Chondrocyte (in vitro differentiated cells): ENCODE data around the gene CTNND1. TPM values are rescaled to one million over a fixed set of nuclear protein-coding genes. Genes with fewer than 3 reads are reported as not detected.

Source experiments
- DNase-seq: peaks from one replicate; pipeline ENCODE4 v3.0.0; 2021; ENCODE audit warnings: mixed read lengths, low spot score
- H3K27ac Mint-ChIP-seq: one replicate; pipeline ENCODE4 v1.8.0; 2021; ENCODE audit warnings: mild to moderate bottlenecking, moderate library complexity, mixed read lengths; ENCODE audit not compliant: unreplicated experiment
- H3K27me3 Mint-ChIP-seq: 2 replicates; pipeline ENCODE4 v1.8.0; 2021; ENCODE audit warnings: low read depth, mixed read lengths
- H3K36me3 Mint-ChIP-seq: 2 replicates; pipeline ENCODE4 v1.8.0; 2021; ENCODE audit warnings: low read depth, mixed read lengths
- H3K4me1 Mint-ChIP-seq: 2 replicates; pipeline ENCODE4 v1.8.0; 2021; ENCODE audit warnings: low read depth, mild to moderate bottlenecking, mixed read lengths
- H3K4me3 Mint-ChIP-seq: one replicate; pipeline ENCODE4 v1.8.0; 2021; ENCODE audit warnings: mild to moderate bottlenecking, moderate library complexity, mixed read lengths; ENCODE audit not compliant: unreplicated experiment
- H3K9me3 Mint-ChIP-seq: 2 replicates; pipeline ENCODE4 v1.8.0; 2021; ENCODE audit warnings: low read depth, mixed read lengths
- CTCF ChIP-seq: fragments of 200-600 bp; sonication (generic); IDR thresholded peaks from 2 replicates; pipeline ENCODE4 v1.5.0; 2021; ENCODE audit warnings: antibody characterized with exemption, mild to moderate bottlenecking, moderate library complexity
- total RNA-seq: library from RNA; stranded (reverse); gene quantifications from 3 replicates; pipeline ENCODE4 v1.2.1, GENCODE V29; 2021

CTNND1 gene
- total RNA-seq, 1 donor from 2014 or later: 126 TPM

- no peak for TF ChIP-seq CTCF
- DNase-seq: no peak
- Mint-ChIP-seq H3K36me3 (no peaks in the 10 kb centered on the region), H3K4me3 (no peak overlapping the region), H3K27ac (no peak overlapping the region), H3K9me3 (no peaks in the 10 kb centered on the region), H3K4me1 (peaks cover 5% of the 10 kb centered on the region), H3K27me3 (no peaks in the 10 kb centered on the region)
Observed at GRCh38 chr11:57751176-57751575, 10.4 kb upstream of the CTNND1 start.

GRCh38 chr11:57751676-57752253 lies 9.8 kb upstream of the CTNND1 start, which contains the start of gene BTBD18:
Gene BTBD18, minus strand, starts transcription at chr11:57751819. Its CDS starts 631 bp downstream, at chr11:57751188.
- H3K27ac Mint-ChIP-seq: no peak within 1 kb of the TSS
- H3K36me3 Mint-ChIP-seq: no peaks in the 10 kb centered on the region
- no peaks in the 10 kb centered on the region for H3K9me3 Mint-ChIP-seq
- TF ChIP-seq CTCF: peak; percentile 82
- no peak for DNase-seq
- H3K4me1 Mint-ChIP-seq: peaks cover 5% of the 10 kb centered on the region
- no peaks in the 10 kb centered on the region for H3K27me3 Mint-ChIP-seq
- H3K4me3 Mint-ChIP-seq: no peak within 1 kb of the TSS

GRCh38 chr11:57752954-57753353 lies 8.6 kb upstream of the CTNND1 start:
- TF ChIP-seq CTCF: no peak
- Mint-ChIP-seq H3K4me1 (peaks cover 5% of the 10 kb centered on the region), H3K27ac (no peak overlapping the region), H3K36me3 (no peaks in the 10 kb centered on the region), H3K9me3 (no peaks in the 10 kb centered on the region), H3K27me3 (no peaks in the 10 kb centered on the region), H3K4me3 (no peak overlapping the region)
- no peak for DNase-seq

GRCh38 chr11:57758174-57758573 lies 3.4 kb upstream of the CTNND1 start:
- no peak overlapping the region for H3K4me3 Mint-ChIP-seq
- H3K36me3 Mint-ChIP-seq: no peaks in the 10 kb centered on the region
- no peak for DNase-seq
- no peaks in the 10 kb centered on the region for H3K9me3 Mint-ChIP-seq
- H3K27me3 Mint-ChIP-seq: no peaks in the 10 kb centered on the region
- no peak overlapping the region for H3K27ac Mint-ChIP-seq
- peaks cover 5% of the 10 kb centered on the region for H3K4me1 Mint-ChIP-seq
- TF ChIP-seq CTCF: no peak

- H3K27me3 Mint-ChIP-seq: no peaks in the 10 kb centered on the region
- no peak for TF ChIP-seq CTCF
- H3K27ac Mint-ChIP-seq: peak overlapping the region; percentile 100
- no peaks in the 10 kb centered on the region for H3K36me3 Mint-ChIP-seq
- no peaks in the 10 kb centered on the region for H3K9me3 Mint-ChIP-seq
- peaks cover 39% of the 10 kb centered on the region for H3K4me1 Mint-ChIP-seq
- DNase-seq: no peak
- peak overlapping the region; percentile 100 for H3K4me3 Mint-ChIP-seq
Observed at GRCh38 chr11:57762235-57762861, 746 bp downstream of the CTNND1 start.
